ENCODE data around the gene GSAP.

The GSAP gene

GRCh38 chr7:77271766-77272165 lies 144.4 kb downstream of the GSAP start:
- no peak for DNase-seq

- DNase-seq = no peak
Measured at GRCh38 chr7:77270094-77270480, 146.1 kb downstream of the GSAP start.

DNA sequence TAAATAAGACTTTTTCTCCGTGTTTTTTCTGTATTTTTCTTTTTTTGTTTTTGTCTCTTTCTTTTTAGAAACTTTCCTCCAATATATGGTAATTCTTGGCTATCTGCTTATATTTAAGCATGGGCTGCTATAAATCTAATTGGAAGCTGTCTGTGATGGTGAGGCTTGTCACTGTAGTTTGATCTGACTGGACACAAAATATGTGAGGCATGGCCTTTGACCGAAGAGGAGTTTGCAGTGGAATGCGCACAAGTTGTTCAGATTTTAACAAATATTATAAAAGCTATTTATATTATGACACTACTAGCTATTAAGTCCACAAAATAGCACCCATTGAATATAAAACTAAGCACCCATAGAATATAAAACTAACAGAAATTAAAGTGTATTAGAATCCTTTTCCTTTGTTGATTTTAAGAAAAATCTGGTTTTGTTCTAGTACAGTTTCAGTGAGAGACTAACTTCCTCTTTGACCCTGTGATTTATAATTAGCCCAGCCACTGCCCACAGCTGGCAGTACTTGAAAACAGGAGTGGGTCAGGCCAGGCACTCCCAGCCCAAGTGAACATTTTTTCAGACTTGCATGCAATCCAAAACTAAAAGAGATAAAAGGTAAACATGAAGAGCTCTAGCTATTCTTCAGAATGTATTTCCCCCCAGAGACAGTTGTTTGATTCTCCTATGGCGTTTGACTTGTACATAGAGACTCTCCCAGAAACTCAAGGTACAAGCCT lies 146.6 kb downstream of the GSAP start:
- no peak for DNase-seq

- DNase-seq = no peak
Measured at GRCh38 chr7:77266291-77266794, 149.8 kb downstream of the GSAP start.

DNA sequence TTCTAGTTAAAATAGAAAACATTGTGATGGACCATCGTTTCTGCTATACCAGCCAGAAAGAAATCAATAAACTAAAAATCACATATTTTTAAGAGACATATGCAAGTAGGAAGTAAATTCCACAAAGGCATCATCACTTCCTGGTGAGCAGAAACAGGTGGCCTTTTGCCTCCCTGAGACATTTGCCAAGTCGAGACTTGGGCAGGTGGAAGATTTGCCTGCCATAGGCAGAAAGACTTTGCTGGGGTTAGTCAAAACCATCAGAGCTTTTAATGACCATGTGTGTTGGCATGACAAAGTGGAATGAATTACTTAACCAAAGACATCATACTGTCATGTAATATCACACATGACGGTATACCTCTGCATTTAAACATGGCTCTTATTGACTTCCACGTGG lies 150.5 kb downstream of the GSAP start:
- DNase-seq = no peak

- no peak for DNase-seq
Measured at GRCh38 chr7:77262316-77262715, 153.8 kb downstream of the GSAP start.

All from left hindlimb (tissue), 1 donor.